Endothelial cell of umbilical vein (primary cell): ENCODE measurements around the gene CHTOP.

Experiments
- CTCF ChIP-seq, 2 donors: IDR thresholded peaks; 1 replicate in 1 of 2; 2 replicates in 1 of 2; pipeline ENCODE4 v1.5.1; 2011; ENCODE audit warnings: low read length in 2 of 2, mild to moderate bottlenecking in 2 of 2, moderate library complexity in 2 of 2, control low read depth in 1 of 2, inconsistent platforms in 1 of 2, low read depth in 1 of 2; ENCODE audit not compliant: insufficient read depth in 1 of 2; ENCODE audit errors: extremely low read depth in 1 of 2
- EZH2 ChIP-seq: IDR thresholded peaks from 2 replicates; pipeline ENCODE4 v1.6.1; 2012; ENCODE audit warnings: borderline replicate concordance, low read depth, mild to moderate bottlenecking, moderate library complexity, low read length, inconsistent platforms; ENCODE audit not compliant: severe bottlenecking
- FOS ChIP-seq: IDR thresholded peaks from 2 replicates; pipeline ENCODE4 v1.6.1; 2011; ENCODE audit warnings: mild to moderate bottlenecking, low read length, moderate library complexity, borderline replicate concordance; ENCODE audit not compliant: insufficient read depth
- JUN ChIP-seq: IDR thresholded peaks from 2 replicates; pipeline ENCODE4 v1.6.1; 2011; ENCODE audit warnings: borderline replicate concordance, low read depth; ENCODE audit not compliant: insufficient read length, insufficient read depth
- POLR2A ChIP-seq: IDR thresholded peaks from 2 replicates; pipeline ENCODE4 v1.6.1; 2012; ENCODE audit warnings: low read depth, mild to moderate bottlenecking, control low read depth, low read length
- POLR2AphosphoS5 ChIP-seq: IDR thresholded peaks from 2 replicates; pipeline ENCODE4 v1.6.1; 2012; ENCODE audit warnings: low read depth, mild to moderate bottlenecking, control low read depth, low read length, moderate library complexity; ENCODE audit not compliant: insufficient read depth

- TF ChIP-seq POLR2A (peak; percentile 12), CTCF (IDR thresholded peaks at IDR 0.05; ENCODE audit: extremely low read depth in 1 of 2, insufficient read depth in 1 of 2, low read depth in 1 of 2, low read length in 2 of 2) (no peak), POLR2AphosphoS5 (no peak), JUN (no peak), EZH2 (no peak), FOS (peak; percentile 51)
Measured at GRCh38 chr1:153610334-153610733, 23.5 kb upstream of the CHTOP start.
